ENCODE measurements around the gene ST6GALNAC1. TPM values are rescaled to one million over a fixed set of nuclear protein-coding genes. Genes with fewer than 3 reads are reported as not detected.

The ST6GALNAC1 gene
- total RNA-seq, 5 donors from 2014 or later (not counting 1 experiment from before 2014, with no cell fraction given), result 2.6 to 20.5 (median 6.6) TPM

DNA sequence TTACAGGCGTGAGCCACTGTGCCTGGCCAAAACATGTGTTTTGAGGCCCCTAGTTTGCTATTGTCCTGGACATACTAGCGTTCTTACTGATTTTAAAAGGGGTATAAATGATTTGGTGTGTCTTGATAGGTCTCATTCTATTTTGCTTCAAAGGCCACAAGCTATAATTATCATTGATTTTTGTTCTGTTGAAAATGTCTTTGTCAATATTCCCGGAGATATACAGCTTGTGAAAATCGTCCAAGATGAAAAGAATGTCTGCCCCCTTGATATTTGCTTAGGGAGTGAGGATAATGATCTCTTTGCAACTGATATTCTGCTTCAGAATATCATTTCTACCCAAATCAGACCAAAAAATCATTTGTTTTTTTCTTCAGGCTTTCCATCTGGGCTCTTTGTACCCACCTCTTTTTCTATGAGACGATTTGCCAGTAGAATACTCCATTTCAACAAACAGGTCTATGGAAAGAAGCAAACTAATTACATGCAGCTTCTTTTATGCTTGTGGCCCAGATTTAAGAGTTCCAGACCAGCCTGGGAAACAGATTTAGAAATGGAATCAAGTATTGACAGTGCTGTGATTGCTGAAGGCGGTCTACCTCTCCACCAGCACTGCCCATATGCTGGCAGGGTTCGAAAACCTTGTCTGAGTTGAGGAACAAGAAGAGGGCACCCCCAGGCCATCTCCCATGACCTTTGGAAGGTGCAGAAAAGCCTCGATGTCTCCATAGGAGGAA lies 14.1 kb upstream of the ST6GALNAC1 start:
- H3K9me3 Mint-ChIP-seq, result no peaks in the 10 kb centered on the region
- ChIA-PET CTCF (no interaction called here), POLR2A (interaction anchor here in 1 of 2 donors (0.6 kb wide), 1 partner anchor 18 kb away, joined by 3 read pairs; no protein-coding TSS in a partner anchor)
- H3K4me1 Mint-ChIP-seq, result peaks cover 31 to 41% (median 34%) of the 10 kb centered on the region in 3 donors
- Histone ChIP-seq H3K9me3 (no peaks in the 10 kb centered on the region), H3K27me3 (replicated peaks in 1 of 2; ENCODE audit: control insufficient read depth in 2 of 2, extremely low read depth in 1 of 2, insufficient read depth in 2 of 2, low read length in 1 of 2) (no peaks in the 10 kb centered on the region), H3K4me3 (ENCODE audit: control insufficient read depth in 1 of 2, extremely low read depth in 1 of 2, low read length in 1 of 2) (no peak overlapping the region), H3K27ac (ENCODE audit: low read length) (peak overlapping the region; percentile 39), H3K36me3 (ENCODE audit: control insufficient read depth in 2 of 2, extremely low read depth in 1 of 2, insufficient read depth in 1 of 2, low read length in 1 of 2) (no peaks in the 10 kb centered on the region), H3K4me1 (ENCODE audit: control insufficient read depth in 1 of 2, extremely low read depth in 1 of 2, insufficient read depth in 2 of 2, low read length in 2 of 2) (peaks cover 15 to 29% of the 10 kb centered on the region in 2 experiments)
- ATAC-seq (replicated peaks in 1 of 4) (no peak), DNase-seq (no peak)
- no peak overlapping the region for H3K4me3 Mint-ChIP-seq
- WGBS (ENCODE audit: insufficient coverage), result 93% methylated on average over 3 of the region's 8 CpGs
- H3K27me3 Mint-ChIP-seq, result no peaks in the 10 kb centered on the region
- H3K27ac Mint-ChIP-seq, result peak overlapping the region; percentile 61 to 84
- H3K36me3 Mint-ChIP-seq, result no peaks in the 10 kb centered on the region

DNA sequence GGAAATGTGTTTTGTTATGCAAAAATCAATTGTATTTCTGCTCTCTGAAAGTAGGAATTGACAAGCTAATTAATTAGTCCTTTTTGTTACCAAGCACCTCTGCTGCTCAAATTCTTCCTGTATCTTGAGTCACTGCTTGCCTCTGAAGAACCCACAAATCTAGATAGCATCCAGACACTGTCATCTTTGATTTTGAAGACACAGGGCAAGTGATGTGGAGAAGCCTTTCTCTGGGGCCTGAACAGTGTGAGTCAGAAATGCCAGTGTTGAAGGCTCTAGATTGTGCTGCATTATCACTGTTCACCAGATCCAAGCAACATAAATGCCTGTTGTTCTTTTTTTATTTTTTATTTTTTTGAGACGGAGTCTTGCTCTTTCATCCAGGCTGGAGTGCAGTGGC lies 10.9 kb upstream of the ST6GALNAC1 start:
- no peaks in the 10 kb centered on the region for H3K36me3 Mint-ChIP-seq
- H3K4me3 Mint-ChIP-seq, result no peak overlapping the region
- DNase-seq (no peak), ATAC-seq (replicated peaks in 1 of 4) (peak in 3 of 4 experiments; percentile 24 to 62 (median 43))
- H3K27ac Mint-ChIP-seq, result no peak overlapping the region
- no peaks in the 10 kb centered on the region for H3K9me3 Mint-ChIP-seq
- H3K27me3 Mint-ChIP-seq, result peaks cover 0 to 2% of the 10 kb centered on the region in 2 donors
- peaks cover 13 to 30% (median 22%) of the 10 kb centered on the region in 3 donors for H3K4me1 Mint-ChIP-seq
- POLR2A ChIA-PET, result no interaction called here
- WGBS (ENCODE audit: insufficient coverage), result no CpG with 5 or more reads among the region's 1 CpG
- CTCF ChIA-PET, result interaction anchor here in 1 of 2 donors (0.6 kb wide), 1 partner anchor 26 kb away, joined by 4 read pairs; no protein-coding TSS in a partner anchor
- no peak overlapping the region for H3K4me3 ChIP-seq (ENCODE audit: control insufficient read depth in 1 of 2, extremely low read depth in 1 of 2, low read length in 1 of 2)
- no peaks in the 10 kb centered on the region for H3K36me3 ChIP-seq (ENCODE audit: control insufficient read depth in 2 of 2, extremely low read depth in 1 of 2, insufficient read depth in 1 of 2, low read length in 1 of 2)
- no peaks in the 10 kb centered on the region for H3K9me3 ChIP-seq
- H3K4me1 ChIP-seq (ENCODE audit: control insufficient read depth in 1 of 2, extremely low read depth in 1 of 2, insufficient read depth in 2 of 2, low read length in 2 of 2), result peaks cover 5 to 16% of the 10 kb centered on the region in 2 experiments
- peaks cover 0 to 3% of the 10 kb centered on the region in 2 experiments for H3K27me3 ChIP-seq (replicated peaks in 1 of 2; ENCODE audit: control insufficient read depth in 2 of 2, extremely low read depth in 1 of 2, insufficient read depth in 2 of 2, low read length in 1 of 2)
- no peak overlapping the region for H3K27ac ChIP-seq (ENCODE audit: low read length)

DNA sequence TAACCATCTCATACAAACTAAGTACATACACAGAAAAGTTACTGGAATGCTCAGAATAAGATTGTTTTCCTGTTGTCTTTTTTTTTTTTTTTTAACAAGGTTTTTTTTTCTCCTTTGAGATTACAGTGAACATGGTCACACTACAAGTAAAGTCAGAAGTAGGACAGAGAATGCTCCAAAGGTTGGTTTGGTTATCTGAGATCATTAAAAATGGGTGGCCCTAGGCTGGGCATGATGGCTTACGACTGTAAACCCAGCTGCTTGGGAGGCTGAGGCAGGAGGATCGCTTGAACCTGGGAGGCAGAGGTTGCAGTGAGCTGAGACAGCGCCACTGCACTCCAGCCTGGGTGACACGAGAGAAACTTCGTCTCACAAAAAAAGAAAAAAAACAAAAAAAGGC lies 6.9 kb upstream of the ST6GALNAC1 start:
- H3K27me3 Mint-ChIP-seq, result peaks cover 0 to 2% of the 10 kb centered on the region in 2 donors
- Histone ChIP-seq H3K4me1 (ENCODE audit: control insufficient read depth in 1 of 2, extremely low read depth in 1 of 2, insufficient read depth in 2 of 2, low read length in 2 of 2) (no peaks in the 10 kb centered on the region), H3K36me3 (ENCODE audit: control insufficient read depth in 2 of 2, extremely low read depth in 1 of 2, insufficient read depth in 1 of 2, low read length in 1 of 2) (no peaks in the 10 kb centered on the region), H3K4me3 (ENCODE audit: control insufficient read depth in 1 of 2, extremely low read depth in 1 of 2, low read length in 1 of 2) (no peak overlapping the region), H3K9me3 (no peaks in the 10 kb centered on the region), H3K27me3 (replicated peaks in 1 of 2; ENCODE audit: control insufficient read depth in 2 of 2, extremely low read depth in 1 of 2, insufficient read depth in 2 of 2, low read length in 1 of 2) (peaks cover 0 to 8% of the 10 kb centered on the region in 2 experiments), H3K27ac (ENCODE audit: low read length) (no peak overlapping the region)
- H3K4me3 Mint-ChIP-seq, result no peak overlapping the region
- no peak for ATAC-seq (replicated peaks in 1 of 4)
- ChIA-PET POLR2A (no interaction called here), CTCF (interaction anchor here in 1 of 2 donors (0.6 kb wide), 1 partner anchor 9 kb away, joined by 4 read pairs; no protein-coding TSS in a partner anchor)
- no peaks in the 10 kb centered on the region for H3K36me3 Mint-ChIP-seq
- WGBS (ENCODE audit: insufficient coverage), result 71% methylated on average over 1 of the region's 5 CpGs
- DNase-seq, result no peak
- no peak overlapping the region for H3K27ac Mint-ChIP-seq
- H3K4me1 Mint-ChIP-seq, result peaks cover 2 to 17% (median 9%) of the 10 kb centered on the region in 3 donors
- H3K9me3 Mint-ChIP-seq, result peaks cover 0 to 7% (median 3%) of the 10 kb centered on the region in 3 donors

DNA sequence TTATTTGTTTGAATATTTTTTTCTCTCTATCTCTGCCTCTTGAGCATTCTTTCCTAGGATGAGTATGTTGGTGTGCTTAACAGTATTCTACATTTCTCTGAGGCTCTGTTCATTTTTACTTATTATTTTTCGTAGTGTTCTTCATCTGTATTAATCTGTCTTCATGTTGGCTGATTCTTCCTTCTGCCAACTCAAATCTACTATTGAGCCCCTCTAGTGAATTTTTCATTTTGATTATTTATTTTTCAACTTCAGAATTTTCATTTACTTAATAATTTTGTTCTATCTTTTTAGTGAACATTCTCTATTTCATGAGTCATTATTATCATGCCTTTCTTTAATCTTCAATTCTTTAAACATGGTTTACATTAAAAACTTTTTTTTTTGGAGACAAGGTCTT lies 3.2 kb upstream of the ST6GALNAC1 start:
- peaks cover 0 to 7% (median 3%) of the 10 kb centered on the region in 3 donors for H3K9me3 Mint-ChIP-seq
- H3K36me3 Mint-ChIP-seq, result no peaks in the 10 kb centered on the region
- peaks cover 0 to 2% of the 10 kb centered on the region in 2 donors for H3K27me3 Mint-ChIP-seq
- DNase-seq (no peak), ATAC-seq (replicated peaks in 1 of 4) (no peak)
- peaks cover 10 to 22% of the 10 kb centered on the region in 2 experiments for H3K4me1 ChIP-seq (ENCODE audit: control insufficient read depth in 1 of 2, extremely low read depth in 1 of 2, insufficient read depth in 2 of 2, low read length in 2 of 2)
- no peak overlapping the region for H3K4me3 ChIP-seq (ENCODE audit: control insufficient read depth in 1 of 2, extremely low read depth in 1 of 2, low read length in 1 of 2)
- H3K9me3 ChIP-seq, result no peaks in the 10 kb centered on the region
- POLR2A ChIA-PET, result interaction anchor here (0.6 to 0.7 kb wide), 2 partner anchors 860 to 972 kb away, joined by 3 read pairs; no protein-coding TSS in a partner anchor
- peaks cover 0 to 8% of the 10 kb centered on the region in 2 experiments for H3K27me3 ChIP-seq (replicated peaks in 1 of 2; ENCODE audit: control insufficient read depth in 2 of 2, extremely low read depth in 1 of 2, insufficient read depth in 2 of 2, low read length in 1 of 2)
- H3K4me3 Mint-ChIP-seq, result no peak overlapping the region
- no peaks in the 10 kb centered on the region for H3K36me3 ChIP-seq (ENCODE audit: control insufficient read depth in 2 of 2, extremely low read depth in 1 of 2, insufficient read depth in 1 of 2, low read length in 1 of 2)
- no peak overlapping the region for H3K27ac ChIP-seq (ENCODE audit: low read length)
- H3K27ac Mint-ChIP-seq, result peak overlapping the region in 1 of 2 donors; percentile 54
- CTCF ChIA-PET, result no interaction called here
- no CpG with 5 or more reads among the region's 1 CpG for WGBS (ENCODE audit: insufficient coverage)
- peaks cover 20 to 40% (median 32%) of the 10 kb centered on the region in 3 donors for H3K4me1 Mint-ChIP-seq

DNA sequence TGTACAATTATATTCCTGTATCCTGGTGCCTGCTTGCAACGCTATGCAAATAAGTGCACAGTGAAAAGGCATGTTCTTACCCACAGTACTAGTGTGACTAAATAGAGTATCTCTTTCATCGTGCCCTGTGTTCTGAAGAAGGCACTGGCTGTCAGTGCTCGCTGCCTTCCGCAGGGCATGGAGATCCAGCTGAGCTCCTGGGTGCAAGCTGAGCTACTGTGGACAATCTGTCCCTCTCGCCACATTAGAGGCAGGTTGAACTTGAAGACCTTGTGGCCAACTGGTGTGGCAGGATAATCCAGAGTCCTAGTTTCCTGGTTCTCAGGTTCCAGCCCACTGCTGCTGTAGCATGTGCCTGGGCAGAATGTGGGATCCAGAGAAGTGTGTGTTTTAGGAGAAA lies 1.9 kb upstream of the ST6GALNAC1 start:
- peaks cover 28 to 46% (median 37%) of the 10 kb centered on the region in 3 donors for H3K4me1 Mint-ChIP-seq
- no peak overlapping the region for H3K27ac ChIP-seq (ENCODE audit: low read length)
- H3K9me3 Mint-ChIP-seq, result peaks cover 0 to 7% (median 3%) of the 10 kb centered on the region in 3 donors
- ChIA-PET POLR2A (no interaction called here), CTCF (no interaction called here)
- no peaks in the 10 kb centered on the region for H3K9me3 ChIP-seq
- H3K4me3 ChIP-seq (ENCODE audit: control insufficient read depth in 1 of 2, extremely low read depth in 1 of 2, low read length in 1 of 2), result no peak overlapping the region
- DNase-seq (no peak), ATAC-seq (replicated peaks in 1 of 4) (no peak)
- H3K27me3 ChIP-seq (replicated peaks in 1 of 2; ENCODE audit: control insufficient read depth in 2 of 2, extremely low read depth in 1 of 2, insufficient read depth in 2 of 2, low read length in 1 of 2), result peaks cover 0 to 8% of the 10 kb centered on the region in 2 experiments
- H3K27me3 Mint-ChIP-seq, result no peaks in the 10 kb centered on the region
- WGBS (ENCODE audit: insufficient coverage), result 93% methylated on average over 5 of the region's 5 CpGs
- H3K36me3 Mint-ChIP-seq, result no peaks in the 10 kb centered on the region
- H3K36me3 ChIP-seq (ENCODE audit: control insufficient read depth in 2 of 2, extremely low read depth in 1 of 2, insufficient read depth in 1 of 2, low read length in 1 of 2), result no peaks in the 10 kb centered on the region
- H3K4me1 ChIP-seq (ENCODE audit: control insufficient read depth in 1 of 2, extremely low read depth in 1 of 2, insufficient read depth in 2 of 2, low read length in 2 of 2), result peaks cover 14 to 22% of the 10 kb centered on the region in 2 experiments
- H3K27ac Mint-ChIP-seq, result peak overlapping the region in 1 of 2 donors; percentile 90
- H3K4me3 Mint-ChIP-seq, result peak overlapping the region in 1 of 3 donors; percentile 54

DNA sequence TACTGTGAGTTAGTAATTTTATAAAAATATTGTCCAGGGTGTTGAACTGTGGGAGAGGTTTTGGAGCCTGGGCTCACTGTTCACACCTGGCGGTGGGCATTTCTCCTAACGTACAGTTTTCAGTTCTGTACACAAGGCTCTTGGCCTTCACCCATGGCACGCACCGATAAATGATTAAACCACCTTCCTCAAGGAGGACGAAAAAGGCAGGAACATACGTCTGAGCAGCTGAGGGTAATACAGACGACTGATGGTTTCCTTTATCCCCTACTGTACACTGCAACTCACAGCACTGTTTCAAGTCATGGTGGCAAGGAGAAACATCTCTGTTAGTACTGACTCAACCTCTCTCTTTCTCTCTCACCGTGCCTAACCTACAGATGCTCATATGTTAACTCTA lies 1.4 kb upstream of the ST6GALNAC1 start:
- H3K4me3 ChIP-seq (ENCODE audit: control insufficient read depth in 1 of 2, extremely low read depth in 1 of 2, low read length in 1 of 2), result no peak overlapping the region
- H3K4me1 Mint-ChIP-seq, result peaks cover 28 to 50% (median 42%) of the 10 kb centered on the region in 3 donors
- ATAC-seq (replicated peaks in 1 of 4), result no peak
- CTCF ChIA-PET, result no interaction called here
- no peak overlapping the region for H3K27ac ChIP-seq (ENCODE audit: low read length)
- peaks cover 0 to 8% of the 10 kb centered on the region in 2 experiments for H3K27me3 ChIP-seq (replicated peaks in 1 of 2; ENCODE audit: control insufficient read depth in 2 of 2, extremely low read depth in 1 of 2, insufficient read depth in 2 of 2, low read length in 1 of 2)
- DNase-seq, result no peak
- H3K27ac Mint-ChIP-seq, result peak overlapping the region; percentile 29 to 90
- no peaks in the 10 kb centered on the region for H3K27me3 Mint-ChIP-seq
- H3K36me3 ChIP-seq (ENCODE audit: control insufficient read depth in 2 of 2, extremely low read depth in 1 of 2, insufficient read depth in 1 of 2, low read length in 1 of 2), result no peaks in the 10 kb centered on the region
- H3K4me3 Mint-ChIP-seq, result peak overlapping the region in 1 of 3 donors; percentile 54
- POLR2A ChIA-PET, result no interaction called here
- peaks cover 14 to 22% of the 10 kb centered on the region in 2 experiments for H3K4me1 ChIP-seq (ENCODE audit: control insufficient read depth in 1 of 2, extremely low read depth in 1 of 2, insufficient read depth in 2 of 2, low read length in 2 of 2)
- H3K9me3 Mint-ChIP-seq, result peaks cover 0 to 7% (median 3%) of the 10 kb centered on the region in 3 donors
- WGBS (ENCODE audit: insufficient coverage), result 81% methylated on average over 4 of the region's 8 CpGs
- no peaks in the 10 kb centered on the region for H3K9me3 ChIP-seq
- H3K36me3 Mint-ChIP-seq, result no peaks in the 10 kb centered on the region

All from T-cell (primary cell).